Measurements from ENCODE around the gene PEX11A. TPM values are rescaled to one million over a fixed set of nuclear protein-coding genes. Genes with fewer than 3 reads are reported as not detected.

Gene PEX11A
- polyA plus RNA-seq, result 10 to 100 TPM; 10.5 to 19.2 (median 16.8) TPM
- long read RNA-seq, donor 1, result 0 reads
- long read RNA-seq, donor 2, partial matches to known transcripts, result 0 of 1 reads
- long read RNA-seq, donor 2, other reads (novel, unspliced or antisense), result 0 of 1 reads
- long read RNA-seq, donor 3, partial matches to known transcripts, result 0 of 1 reads
- long read RNA-seq, donor 3, other reads (novel, unspliced or antisense), result 0 of 1 reads
- long read RNA-seq, donor 4, result 0 reads
- long read RNA-seq, donor 5, partial matches to known transcripts, result 0 of 1 reads
- long read RNA-seq, donor 5, other reads (novel, unspliced or antisense), result 0 of 1 reads
- long read RNA-seq, donor 6, partial matches to known transcripts, result 0 of 3 reads
- long read RNA-seq, donor 6, other reads (novel, unspliced or antisense), result 0 of 3 reads
- long read RNA-seq, donor 7, partial matches to known transcripts, result 0 of 3 reads
- long read RNA-seq, donor 7, other reads (novel, unspliced or antisense), result 0 of 3 reads
- long read RNA-seq, donor 8, partial matches to known transcripts, result 0 of 1 reads
- long read RNA-seq, donor 8, other reads (novel, unspliced or antisense), result 0 of 1 reads
- long read RNA-seq, donor 9, result 0 reads
- long read RNA-seq, donor 10, partial matches to known transcripts, result 0 of 2 reads
- long read RNA-seq, donor 10, other reads (novel, unspliced or antisense), result 0 of 2 reads

- peaks cover 0 to 3% (median 0%) of the 10 kb centered on the region in 3 donors for H3K4me1 ChIP-seq (ENCODE audit: control insufficient read depth in 3 of 3, insufficient read depth in 2 of 3, low read depth in 1 of 3, low read length in 2 of 3)
- DNase-seq (peak; percentile 93 to 97), FAIRE-seq (no peak)
- no peaks in the 10 kb centered on the region for H3K27me3 ChIP-seq (ENCODE audit: control insufficient read depth in 3 of 3, insufficient read depth in 3 of 3, low read length in 3 of 3)
- H3K27ac ChIP-seq (ENCODE audit: low read depth in 1 of 3, low read length in 2 of 3), result peak within 1 kb of the TSS; percentile 48 to 84 (median 76)
- WGBS, 3 donors, result 2% methylated on average over 58 to 60 of the region's 60 CpGs
- peaks cover 0 to 3% (median 0%) of the 10 kb centered on the region in 3 donors for H3K36me3 ChIP-seq (ENCODE audit: control insufficient read depth in 3 of 3, insufficient read depth in 2 of 3, low read depth in 1 of 3, low read length in 3 of 3)
- peak within 1 kb of the TSS; percentile 76 to 95 (median 84) for H3K4me3 ChIP-seq (ENCODE audit: low read depth in 1 of 3, low read length in 3 of 3)
- no peaks in the 10 kb centered on the region for H3K9me3 ChIP-seq (ENCODE audit: control insufficient read depth in 2 of 2, insufficient read depth in 1 of 2, low read depth in 1 of 2, low read length in 1 of 2)
These were observed at the start of gene PEX11A, which contains the start of gene WDR93 for GRCh38 chr15:89690276-89691218. TSS of gene PEX11A (minus strand) at chr15:89690754. CDS start at chr15:89690632, 122 bp downstream. TSS of gene WDR93 (plus strand) at chr15:89690811. CDS start at chr15:89701747, 10,936 bp downstream.

GRCh38 chr15:89740137-89740536 is 49.6 kb upstream of the PEX11A start:
- Histone ChIP-seq H3K27ac (ENCODE audit: low read depth in 1 of 3, low read length in 2 of 3) (no peak overlapping the region), H3K4me3 (ENCODE audit: low read depth in 1 of 3, low read length in 3 of 3) (no peak overlapping the region), H3K27me3 (ENCODE audit: control insufficient read depth in 3 of 3, insufficient read depth in 3 of 3, low read length in 3 of 3) (peaks cover 0 to 3% (median 0%) of the 10 kb centered on the region in 3 donors), H3K4me1 (ENCODE audit: control insufficient read depth in 3 of 3, insufficient read depth in 2 of 3, low read depth in 1 of 3, low read length in 2 of 3) (no peaks in the 10 kb centered on the region), H3K9me3 (ENCODE audit: control insufficient read depth in 2 of 2, insufficient read depth in 1 of 2, low read depth in 1 of 2, low read length in 1 of 2) (no peaks in the 10 kb centered on the region), H3K36me3 (ENCODE audit: control insufficient read depth in 3 of 3, insufficient read depth in 2 of 3, low read depth in 1 of 3, low read length in 3 of 3) (no peaks in the 10 kb centered on the region)
- DNase-seq (peak; percentile 81 to 88), FAIRE-seq (no peak)
- WGBS, 3 donors, result 1 to 8% (median 6%) methylated on average over 8 of the region's 8 CpGs

GRCh38 chr15:89735773-89736172 is 45.2 kb upstream of the PEX11A start:
- no peaks in the 10 kb centered on the region for H3K36me3 ChIP-seq (ENCODE audit: control insufficient read depth in 3 of 3, insufficient read depth in 2 of 3, low read depth in 1 of 3, low read length in 3 of 3)
- no peak overlapping the region for H3K4me3 ChIP-seq (ENCODE audit: low read depth in 1 of 3, low read length in 3 of 3)
- no peaks in the 10 kb centered on the region for H3K4me1 ChIP-seq (ENCODE audit: control insufficient read depth in 3 of 3, insufficient read depth in 2 of 3, low read depth in 1 of 3, low read length in 2 of 3)
- H3K27ac ChIP-seq (ENCODE audit: low read depth in 1 of 3, low read length in 2 of 3), result no peak overlapping the region
- no peak for FAIRE-seq
- DNase-seq, result no peak
- no peaks in the 10 kb centered on the region for H3K9me3 ChIP-seq (ENCODE audit: control insufficient read depth in 2 of 2, insufficient read depth in 1 of 2, low read depth in 1 of 2, low read length in 1 of 2)
- 52 to 63% (median 56%) methylated on average over 4 of the region's 4 CpGs for WGBS, 3 donors
- peaks cover 0 to 6% (median 2%) of the 10 kb centered on the region in 3 donors for H3K27me3 ChIP-seq (ENCODE audit: control insufficient read depth in 3 of 3, insufficient read depth in 3 of 3, low read length in 3 of 3)

GRCh38 chr15:89732451-89733172 is 42.1 kb upstream of the PEX11A start:
- WGBS, 3 donors, result 56 to 78% (median 73%) methylated on average over 8 of the region's 8 CpGs
- H3K9me3 ChIP-seq (ENCODE audit: control insufficient read depth in 2 of 2, insufficient read depth in 1 of 2, low read depth in 1 of 2, low read length in 1 of 2), result no peaks in the 10 kb centered on the region
- FAIRE-seq, result no peak

GRCh38 chr15:89731275-89731674 is 40.7 kb upstream of the PEX11A start:
- H3K9me3 ChIP-seq (ENCODE audit: control insufficient read depth in 2 of 2, insufficient read depth in 1 of 2, low read depth in 1 of 2, low read length in 1 of 2), result no peaks in the 10 kb centered on the region
- no peak overlapping the region for H3K4me3 ChIP-seq (ENCODE audit: low read depth in 1 of 3, low read length in 3 of 3)
- FAIRE-seq (no peak), DNase-seq (peak in 1 of 2 donors; percentile 15)
- no peak overlapping the region for H3K27ac ChIP-seq (ENCODE audit: low read depth in 1 of 3, low read length in 2 of 3)
- peaks cover 0 to 3% (median 0%) of the 10 kb centered on the region in 3 donors for H3K4me1 ChIP-seq (ENCODE audit: control insufficient read depth in 3 of 3, insufficient read depth in 2 of 3, low read depth in 1 of 3, low read length in 2 of 3)
- peaks cover 0 to 6% (median 2%) of the 10 kb centered on the region in 3 donors for H3K27me3 ChIP-seq (ENCODE audit: control insufficient read depth in 3 of 3, insufficient read depth in 3 of 3, low read length in 3 of 3)
- WGBS, 3 donors, result 76 to 93% (median 88%) methylated on average over 5 of the region's 5 CpGs
- H3K36me3 ChIP-seq (ENCODE audit: control insufficient read depth in 3 of 3, insufficient read depth in 2 of 3, low read depth in 1 of 3, low read length in 3 of 3), result no peaks in the 10 kb centered on the region

More at GRCh38 chr15:89732451-89733172, 42.1 kb upstream of the PEX11A start:
- no peak overlapping the region for H3K4me3 ChIP-seq (ENCODE audit: low read depth in 1 of 3, low read length in 3 of 3)
- H3K36me3 ChIP-seq (ENCODE audit: control insufficient read depth in 3 of 3, insufficient read depth in 2 of 3, low read depth in 1 of 3, low read length in 3 of 3), result no peaks in the 10 kb centered on the region
- no peak overlapping the region for H3K27ac ChIP-seq (ENCODE audit: low read depth in 1 of 3, low read length in 2 of 3)
- H3K27me3 ChIP-seq (ENCODE audit: control insufficient read depth in 3 of 3, insufficient read depth in 3 of 3, low read length in 3 of 3), result peaks cover 0 to 6% (median 2%) of the 10 kb centered on the region in 3 donors
- H3K4me1 ChIP-seq (ENCODE audit: control insufficient read depth in 3 of 3, insufficient read depth in 2 of 3, low read depth in 1 of 3, low read length in 2 of 3), result peaks cover 0 to 3% (median 0%) of the 10 kb centered on the region in 3 donors
- no peak for DNase-seq

GRCh38 chr15:89728254-89728653 is 37.7 kb upstream of the PEX11A start:
- FAIRE-seq, result no peak
- no peaks in the 10 kb centered on the region for H3K9me3 ChIP-seq (ENCODE audit: control insufficient read depth in 2 of 2, insufficient read depth in 1 of 2, low read depth in 1 of 2, low read length in 1 of 2)

GRCh38 chr15:89725064-89725463 is 34.5 kb upstream of the PEX11A start:
- Histone ChIP-seq H3K27ac (ENCODE audit: low read depth in 1 of 3, low read length in 2 of 3) (no peak overlapping the region), H3K9me3 (ENCODE audit: control insufficient read depth in 2 of 2, insufficient read depth in 1 of 2, low read depth in 1 of 2, low read length in 1 of 2) (peaks cover 0 to 5% of the 10 kb centered on the region in 2 donors), H3K4me1 (ENCODE audit: control insufficient read depth in 3 of 3, insufficient read depth in 2 of 3, low read depth in 1 of 3, low read length in 2 of 3) (peaks cover 0 to 3% (median 0%) of the 10 kb centered on the region in 3 donors), H3K27me3 (ENCODE audit: control insufficient read depth in 3 of 3, insufficient read depth in 3 of 3, low read length in 3 of 3) (peaks cover 0 to 5% (median 2%) of the 10 kb centered on the region in 3 donors), H3K36me3 (ENCODE audit: control insufficient read depth in 3 of 3, insufficient read depth in 2 of 3, low read depth in 1 of 3, low read length in 3 of 3) (no peaks in the 10 kb centered on the region), H3K4me3 (ENCODE audit: low read depth in 1 of 3, low read length in 3 of 3) (no peak overlapping the region)
- FAIRE-seq (no peak), DNase-seq (no peak)
- 78 to 97% (median 83%) methylated on average over 1 of the region's 1 CpG for WGBS, 3 donors

More at GRCh38 chr15:89728254-89728653, 37.7 kb upstream of the PEX11A start:
- H3K4me3 ChIP-seq (ENCODE audit: low read depth in 1 of 3, low read length in 3 of 3), result no peak overlapping the region
- peak; percentile 27 to 64 for DNase-seq
- H3K27me3 ChIP-seq (ENCODE audit: control insufficient read depth in 3 of 3, insufficient read depth in 3 of 3, low read length in 3 of 3), result peaks cover 0 to 6% (median 0%) of the 10 kb centered on the region in 3 donors
- WGBS, 3 donors, result 14 to 23% (median 21%) methylated on average over 2 of the region's 2 CpGs
- peaks cover 0 to 3% (median 0%) of the 10 kb centered on the region in 3 donors for H3K4me1 ChIP-seq (ENCODE audit: control insufficient read depth in 3 of 3, insufficient read depth in 2 of 3, low read depth in 1 of 3, low read length in 2 of 3)
- H3K27ac ChIP-seq (ENCODE audit: low read depth in 1 of 3, low read length in 2 of 3), result peak overlapping the region in 1 of 3 donors; percentile 37
- no peaks in the 10 kb centered on the region for H3K36me3 ChIP-seq (ENCODE audit: control insufficient read depth in 3 of 3, insufficient read depth in 2 of 3, low read depth in 1 of 3, low read length in 3 of 3)

Measured in small intestine (tissue), 16 donors.